Activated CD4-positive, alpha-beta T cell treated with anti-CD3 and anti-CD28 coated beads, Interleukin-2, amount 10 ng/mL, durations not matched to agents 24 days and 14 days (primary cell): ENCODE measurements around the gene GLE1. TPM values are rescaled to one million over a fixed set of nuclear protein-coding genes. Genes with fewer than 3 reads are reported as not detected.
"Not testable (repeated sequence)": the region's sequence is repeated elsewhere in the genome, so short reads cannot be mapped to it uniquely, and the experiment has no call there.

Experiments used
- DNase-seq: peaks from one replicate; pipeline ENCODE4 v3.0.0; 2022
- H3K27ac Mint-ChIP-seq: one replicate; pipeline ENCODE4 v1.8.0; 2022; ENCODE audit warnings: mild to moderate bottlenecking, mixed read lengths
- H3K27me3 Mint-ChIP-seq: one replicate; pipeline ENCODE4 v1.8.0; 2022; ENCODE audit warnings: mixed read lengths
- H3K36me3 Mint-ChIP-seq: one replicate; pipeline ENCODE4 v1.8.0; 2022; ENCODE audit warnings: low read depth, mild to moderate bottlenecking, mixed read lengths
- H3K4me1 Mint-ChIP-seq: one replicate; pipeline ENCODE4 v1.8.0; 2021; ENCODE audit warnings: mixed read lengths
- H3K4me3 Mint-ChIP-seq: one replicate; pipeline ENCODE4 v1.8.0; 2022; ENCODE audit warnings: mild to moderate bottlenecking, moderate library complexity, mixed read lengths
- H3K9me3 Mint-ChIP-seq: one replicate; pipeline ENCODE4 v1.8.0; 2021; ENCODE audit warnings: mixed read lengths
- intact Hi-C: fragments of 100-400 bp; cut with micrococcal nuclease; formaldehyde crosslinking; loops from one replicate; pipeline ENCODE4 v1.15.1; 2023
- total RNA-seq: library from RNA; stranded (reverse); gene quantifications from 2 replicates; pipeline ENCODE4 v1.2.3, GENCODE V29; 2022

GLE1 gene
- total RNA-seq, 1 donor from 2014 or later = 53.3 TPM

GRCh38 chr9:128568470-128569078 lies 64.1 kb downstream of the GLE1 start:
- no peaks in the 10 kb centered on the region for H3K9me3 Mint-ChIP-seq
- peaks cover 16% of the 10 kb centered on the region for H3K4me1 Mint-ChIP-seq
- no peaks in the 10 kb centered on the region for H3K27me3 Mint-ChIP-seq
- H3K36me3 Mint-ChIP-seq = peaks cover 54% of the 10 kb centered on the region
- intact Hi-C loops = no loop called here
- no peak overlapping the region for H3K4me3 Mint-ChIP-seq
- no peak for DNase-seq
- no peak overlapping the region for H3K27ac Mint-ChIP-seq

- Mint-ChIP-seq H3K27ac (no peak overlapping the region), H3K4me3 (no peak overlapping the region), H3K36me3 (peaks cover 68% of the 10 kb centered on the region), H3K27me3 (no peaks in the 10 kb centered on the region), H3K9me3 (no peaks in the 10 kb centered on the region), H3K4me1 (peaks cover 9% of the 10 kb centered on the region)
- intact Hi-C loops = no loop called here
- no peak for DNase-seq
These were observed 71.0 kb downstream of the GLE1 start for GRCh38 chr9:128575469-128575868.

GRCh38 chr9:128575916-128576315 lies 71.4 kb downstream of the GLE1 start:
- intact Hi-C loops = no loop called here
- H3K27me3 Mint-ChIP-seq = no peaks in the 10 kb centered on the region
- no peak for DNase-seq
- H3K36me3 Mint-ChIP-seq = peaks cover 71% of the 10 kb centered on the region
- no peak overlapping the region for H3K27ac Mint-ChIP-seq
- peaks cover 9% of the 10 kb centered on the region for H3K4me1 Mint-ChIP-seq
- no peaks in the 10 kb centered on the region for H3K9me3 Mint-ChIP-seq
- H3K4me3 Mint-ChIP-seq = no peak overlapping the region

GRCh38 chr9:128577206-128577605 lies 72.7 kb downstream of the GLE1 start:
- Mint-ChIP-seq H3K36me3 (peaks cover 75% of the 10 kb centered on the region), H3K4me3 (no peak overlapping the region), H3K9me3 (no peaks in the 10 kb centered on the region), H3K27me3 (no peaks in the 10 kb centered on the region), H3K4me1 (peaks cover 7% of the 10 kb centered on the region), H3K27ac (no peak overlapping the region)
- intact Hi-C loops = no loop called here
- no peak for DNase-seq

- Mint-ChIP-seq H3K36me3 (peaks cover 79% of the 10 kb centered on the region), H3K27ac (no peak overlapping the region), H3K4me3 (no peak overlapping the region), H3K27me3 (no peaks in the 10 kb centered on the region), H3K9me3 (no peaks in the 10 kb centered on the region), H3K4me1 (no peaks in the 10 kb centered on the region)
- intact Hi-C loops = no loop called here
- no peak for DNase-seq
These were observed 74.7 kb downstream of the GLE1 start for GRCh38 chr9:128579194-128579593.

GRCh38 chr9:128580731-128581130 lies 76.2 kb downstream of the GLE1 start:
- H3K9me3 Mint-ChIP-seq = no peaks in the 10 kb centered on the region
- H3K27ac Mint-ChIP-seq = no peak overlapping the region
- intact Hi-C loops = no loop called here
- no peaks in the 10 kb centered on the region for H3K27me3 Mint-ChIP-seq
- no peak overlapping the region for H3K4me3 Mint-ChIP-seq
- no peak for DNase-seq
- peaks cover 80% of the 10 kb centered on the region for H3K36me3 Mint-ChIP-seq
- peaks cover 2% of the 10 kb centered on the region for H3K4me1 Mint-ChIP-seq

- H3K27me3 Mint-ChIP-seq, intact Hi-C loops, H3K4me3 Mint-ChIP-seq, DNase-seq, H3K27ac Mint-ChIP-seq, H3K9me3 Mint-ChIP-seq: not testable (repeated sequence)
- Mint-ChIP-seq H3K36me3 (peaks cover 73% of the 10 kb centered on the region), H3K4me1 (peaks cover 14% of the 10 kb centered on the region)
These were observed 80.6 kb downstream of the GLE1 start for GRCh38 chr9:128585155-128585554.

- H3K27me3 Mint-ChIP-seq, H3K4me3 Mint-ChIP-seq, intact Hi-C loops, DNase-seq, H3K9me3 Mint-ChIP-seq: not testable (repeated sequence)
- Mint-ChIP-seq H3K36me3 (peaks cover 73% of the 10 kb centered on the region), H3K4me1 (peaks cover 14% of the 10 kb centered on the region), H3K27ac (peak overlapping the region; percentile 60)
These were observed 82.4 kb downstream of the GLE1 start for GRCh38 chr9:128586934-128587333.

GRCh38 chr9:128587453-128587852 lies 82.9 kb downstream of the GLE1 start:
- H3K4me1 Mint-ChIP-seq = peaks cover 14% of the 10 kb centered on the region
- H3K27ac Mint-ChIP-seq = peak overlapping the region; percentile 60
- H3K4me3 Mint-ChIP-seq = peak overlapping the region; percentile 38
- intact Hi-C loops = no loop called here
- DNase-seq = peak; percentile 88
- no peaks in the 10 kb centered on the region for H3K27me3 Mint-ChIP-seq
- peaks cover 72% of the 10 kb centered on the region for H3K36me3 Mint-ChIP-seq
- no peaks in the 10 kb centered on the region for H3K9me3 Mint-ChIP-seq

- no peak for DNase-seq
- peak overlapping the region; percentile 63 for H3K27ac Mint-ChIP-seq
- intact Hi-C loops = no loop called here
These were observed 84.2 kb downstream of the GLE1 start for GRCh38 chr9:128588581-128589233.

More at GRCh38 chr9:128588581-128589233, 84.2 kb downstream of the GLE1 start:
- peaks cover 14% of the 10 kb centered on the region for H3K4me1 Mint-ChIP-seq
- H3K9me3 Mint-ChIP-seq = no peaks in the 10 kb centered on the region
- peaks cover 72% of the 10 kb centered on the region for H3K36me3 Mint-ChIP-seq
- H3K27me3 Mint-ChIP-seq = no peaks in the 10 kb centered on the region
- H3K4me3 Mint-ChIP-seq = no peak overlapping the region

Other genes with a start within 250 kb of the GLE1 start
- 44.1 and 50.4 TPM in 2 replicates for gene GOLGA2, start 228.7 kb upstream of the GLE1 start, total RNA-seq
- gene SWI5, start 228.4 kb upstream of the GLE1 start, total RNA-seq = 13.6 and 14.3 TPM in 2 replicates
- 40.4 and 43.0 TPM in 2 replicates for gene TRUB2, start 182.3 kb upstream of the GLE1 start, total RNA-seq
- gene COQ4, start 181.9 kb upstream of the GLE1 start, total RNA-seq = 60.7 and 61.4 TPM in 2 replicates
- 37.0 and 37.9 TPM in 2 replicates for gene SLC27A4, start 164.2 kb upstream of the GLE1 start, total RNA-seq
- gene URM1, start 133.3 kb upstream of the GLE1 start, total RNA-seq = 87.2 and 98.3 TPM in 2 replicates
- gene CERCAM, start 83.9 kb upstream of the GLE1 start, total RNA-seq = 1.3 and 1.6 TPM in 2 replicates
- gene ODF2, start 48.7 kb upstream of the GLE1 start, total RNA-seq = 60.8 and 64.8 TPM in 2 replicates
- 240 and 249 TPM in 2 replicates for gene SPTAN1, start 47.9 kb downstream of the GLE1 start, total RNA-seq
- 47.4 and 47.7 TPM in 2 replicates for gene DYNC2I2, start 152.1 kb downstream of the GLE1 start, total RNA-seq
- 831 and 846 TPM in 2 replicates for gene SET, start 184.5 kb downstream of the GLE1 start, total RNA-seq
- gene PKN3, start 197.8 kb downstream of the GLE1 start, total RNA-seq = 22.9 and 24.3 TPM in 2 replicates
- gene ZDHHC12, start 219.4 kb downstream of the GLE1 start, total RNA-seq = 46.9 and 48.4 TPM in 2 replicates